Esophagus mucosa (tissue), 1 donor: ENCODE data around the gene PELI3. TPM values are rescaled to one million over a fixed set of nuclear protein-coding genes. Genes with fewer than 3 reads are reported as not detected.
A peak's percentile ranks its signal among the peaks of the same experiment; 100 is the strongest.

Experiments used
- ATAC-seq: fragments of 200-7000 bp; cut with Tn5 transposase; one replicate; pipeline ENCODE4 v1.9.1; 2020
- total RNA-seq: library from RNA; stranded (reverse); gene quantifications from one replicate; pipeline ENCODE4 v1.2.4, GENCODE V29; 2023
- donor health status: DM: yes; HTN: yes; CAD: no.

Gene PELI3
- total RNA-seq, 1 donor from 2014 or later, result 3.7 TPM

DNA sequence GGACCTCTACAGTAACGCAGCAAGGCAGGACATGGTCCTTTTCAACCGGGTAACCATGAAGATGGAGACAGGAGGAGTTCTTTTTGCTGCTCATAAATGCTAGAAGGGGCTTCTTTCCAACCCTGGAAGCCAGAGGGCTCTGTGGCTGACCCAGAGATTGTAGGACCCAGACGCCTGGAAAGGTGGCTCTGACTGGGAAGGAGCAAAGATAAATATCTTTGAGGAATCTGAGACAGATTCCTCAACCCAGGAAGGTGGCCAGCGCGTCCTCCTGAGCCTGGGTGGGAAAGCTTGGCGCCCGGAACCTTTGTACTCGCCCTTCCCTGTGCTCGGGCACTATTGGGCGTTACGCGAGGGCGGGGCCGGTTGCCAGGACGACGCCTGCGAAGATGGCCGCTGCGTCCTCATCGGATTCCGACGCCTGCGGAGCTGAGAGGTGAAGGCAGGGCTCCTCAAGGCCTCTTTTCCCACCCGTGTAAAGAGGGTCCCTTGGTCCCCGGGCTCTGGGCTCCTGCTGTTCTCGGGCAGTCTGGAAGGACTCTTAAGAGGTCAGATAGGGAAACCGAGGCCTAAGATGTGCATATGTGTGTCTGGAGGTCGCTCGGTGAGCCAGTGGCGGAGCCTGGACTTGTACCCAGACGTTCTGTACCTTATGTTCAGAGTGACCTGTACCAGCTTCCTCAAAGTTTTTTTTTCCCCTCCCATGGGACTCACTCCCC lies 43.7 kb downstream of the PELI3 start, which contains the start of gene BBS1:
TSS of gene BBS1 (plus strand) at position 365 of the 719 bp plus-strand sequence. CDS start at position 390, 25 bp downstream.
- ATAC-seq, result peak; percentile 91

DNA sequence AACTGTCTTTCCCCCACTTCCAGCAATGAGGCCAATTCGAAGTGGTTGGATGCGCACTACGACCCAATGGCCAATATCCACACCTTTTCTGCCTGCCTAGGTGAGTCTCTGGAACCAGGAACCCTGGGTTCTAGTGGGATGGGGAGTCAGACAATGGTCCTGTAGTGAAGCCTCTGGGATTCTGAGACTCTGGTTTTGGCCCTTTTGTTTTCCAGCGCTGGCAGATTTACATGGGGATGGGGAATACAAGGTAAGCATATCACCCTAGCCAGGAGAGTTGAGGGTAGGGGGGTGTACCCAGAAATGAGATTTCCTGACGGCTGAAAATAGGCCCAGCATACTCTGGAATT lies 44.3 kb downstream of the PELI3 start:
- no peak for ATAC-seq

DNA sequence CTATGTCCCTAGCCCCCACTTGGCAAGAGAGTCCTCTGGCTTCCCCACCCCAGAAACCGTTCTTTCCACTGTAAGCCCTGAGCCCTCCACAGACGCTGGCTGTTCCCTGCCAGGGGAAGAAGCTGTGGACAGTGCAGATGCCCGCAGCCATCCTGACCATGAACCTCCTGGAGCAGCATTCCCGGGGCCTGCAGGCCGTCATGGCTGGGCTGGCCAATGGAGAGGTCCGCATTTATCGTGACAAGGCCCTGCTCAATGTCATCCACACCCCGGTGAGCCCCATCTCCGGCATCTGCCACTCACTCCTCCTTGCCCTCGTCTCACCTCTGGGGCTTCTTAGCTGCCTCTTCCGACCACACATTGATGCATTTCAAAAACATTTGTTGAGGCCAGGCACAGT lies 56.9 kb downstream of the PELI3 start:
- ATAC-seq, result no peak

DNA sequence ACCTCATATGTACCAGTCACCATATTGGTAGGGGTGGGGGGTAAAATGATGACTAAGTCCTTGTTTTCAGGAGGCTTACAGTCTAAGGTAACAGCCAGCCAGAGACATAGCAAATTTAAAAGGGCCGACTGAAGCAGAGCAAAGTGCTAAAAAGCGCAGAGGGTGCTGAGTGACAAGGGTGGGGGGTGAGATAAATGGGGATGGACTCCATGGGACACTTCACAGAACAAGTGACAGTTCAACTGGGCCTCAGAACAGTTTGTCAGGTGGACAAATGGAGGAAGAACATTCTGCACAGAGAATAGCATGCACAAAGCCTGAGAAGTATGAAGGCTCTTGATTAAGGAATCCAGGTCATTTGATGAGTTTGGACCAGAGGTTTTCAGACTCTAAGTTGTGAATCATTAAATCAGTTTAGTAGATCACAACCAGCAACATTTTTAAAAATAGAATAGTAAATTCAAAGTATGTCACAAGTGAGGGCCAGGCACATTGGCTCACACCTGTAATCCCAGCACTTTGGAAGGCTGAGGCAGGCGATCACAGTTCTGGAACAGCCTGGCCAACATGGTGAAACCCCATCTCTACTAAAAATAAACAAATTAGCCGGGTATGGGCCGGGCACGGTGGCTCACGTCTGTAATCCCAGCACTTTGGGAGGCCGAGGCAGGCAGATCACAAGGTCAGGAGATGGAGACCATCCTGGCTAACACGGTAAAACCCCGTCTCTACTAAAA lies 57.8 kb downstream of the PELI3 start:
- ATAC-seq, result no peak

Other genes with a start within 250 kb of the PELI3 start
- 14.2 TPM for gene KLC2, start 209.2 kb upstream of the PELI3 start, total RNA-seq
- 145 TPM for gene RAB1B, start 198.3 kb upstream of the PELI3 start, total RNA-seq
- 0.52 TPM for gene CNIH2, start 188.7 kb upstream of the PELI3 start, total RNA-seq
- 69.7 TPM for gene YIF1A, start 177.8 kb upstream of the PELI3 start, total RNA-seq
- not detected for gene TMEM151A, start 175.0 kb upstream of the PELI3 start, total RNA-seq
- 4.0 TPM for gene CD248, start 149.9 kb upstream of the PELI3 start, total RNA-seq
- 23.1 TPM for gene RIN1, start 130.5 kb upstream of the PELI3 start, total RNA-seq
- gene BRMS1, start 121.8 kb upstream of the PELI3 start, total RNA-seq, result 31.8 TPM
- gene B4GAT1, start 119.3 kb upstream of the PELI3 start, total RNA-seq, result 3.5 TPM
- 3.6 TPM for gene SLC29A2, start 95.1 kb upstream of the PELI3 start, total RNA-seq
- gene NPAS4, start 45.9 kb upstream of the PELI3 start, total RNA-seq, result not detected
- gene MRPL11, start 28.1 kb upstream of the PELI3 start, total RNA-seq, result 66.4 TPM
- gene DPP3, start 13.5 kb downstream of the PELI3 start, total RNA-seq, result 46.9 TPM
- 11.8 TPM for gene BBS1, start 43.7 kb downstream of the PELI3 start, total RNA-seq
- 6.8 TPM for gene ZDHHC24, start 79.1 kb downstream of the PELI3 start, total RNA-seq
- gene ACTN3, start 80.0 kb downstream of the PELI3 start, total RNA-seq, result 0.44 TPM
- 4.1 TPM for gene CTSF, start 101.7 kb downstream of the PELI3 start, total RNA-seq
- gene CCDC87, start 126.2 kb downstream of the PELI3 start, total RNA-seq, result 0.16 TPM
- gene CCS, start 126.3 kb downstream of the PELI3 start, total RNA-seq, result 20.1 TPM
- gene RBM14, start 149.7 kb downstream of the PELI3 start, total RNA-seq, result 36.8 TPM
- gene RBM4, start 171.8 kb downstream of the PELI3 start, total RNA-seq, result 84.7 TPM
- 10.2 TPM for gene RBM4B, start 211.0 kb downstream of the PELI3 start, total RNA-seq